LNCAP (cell line): ENCODE data around the gene GPR4.

ENCODE experiments used
- CTCF ChIP-seq: fragments of 450-650 bp; IDR thresholded peaks from 2 replicates; pipeline ENCODE4 v1.5.1; 2017; ENCODE audit warnings: mild to moderate bottlenecking

The GPR4 gene

DNA sequence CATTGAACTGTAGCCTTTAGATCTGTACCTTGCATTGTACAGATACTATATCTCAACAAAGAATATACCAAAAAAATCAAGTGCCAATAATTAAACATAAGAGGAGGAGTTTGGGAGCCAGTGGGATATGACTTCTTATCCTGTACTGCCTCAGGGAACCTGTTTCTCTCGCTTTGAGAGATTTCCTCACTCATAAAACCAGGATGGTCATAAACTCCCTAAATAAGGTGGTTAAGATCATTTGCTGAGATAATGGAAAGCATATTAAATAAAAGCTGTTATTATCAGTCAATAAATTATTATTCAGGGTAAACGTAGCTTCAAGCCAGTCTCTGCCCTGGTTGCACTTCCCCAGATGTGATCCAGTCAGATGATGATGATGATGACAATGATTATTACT is 34.4 kb downstream of the GPR4 start:
- TF ChIP-seq CTCF: no peak

- no peak for TF ChIP-seq CTCF
These were observed 37.8 kb downstream of the GPR4 start for GRCh38 chr19:45564131-45564780.

- no peak for TF ChIP-seq CTCF
These were observed 41.3 kb downstream of the GPR4 start for GRCh38 chr19:45560686-45561085.

DNA sequence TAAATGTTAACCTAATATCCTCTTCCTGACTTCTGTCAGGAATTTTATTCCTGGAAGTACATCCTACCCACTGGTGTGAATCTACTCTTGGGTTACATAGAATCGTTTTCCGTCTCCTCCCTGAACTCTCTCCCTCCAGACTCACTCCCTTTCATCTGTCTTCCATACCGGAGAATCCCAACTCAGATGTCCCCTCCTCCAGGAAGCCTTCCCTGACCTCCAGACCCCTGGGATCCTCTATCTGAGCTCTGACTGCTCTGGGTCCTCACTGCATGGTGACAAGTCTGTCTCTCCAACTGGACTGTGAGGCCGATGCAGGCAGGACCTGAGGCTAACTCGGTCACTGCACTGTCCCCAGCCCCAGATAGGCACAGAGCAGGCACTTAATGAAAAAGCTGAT is 42.0 kb downstream of the GPR4 start:
- TF ChIP-seq CTCF: no peak

DNA sequence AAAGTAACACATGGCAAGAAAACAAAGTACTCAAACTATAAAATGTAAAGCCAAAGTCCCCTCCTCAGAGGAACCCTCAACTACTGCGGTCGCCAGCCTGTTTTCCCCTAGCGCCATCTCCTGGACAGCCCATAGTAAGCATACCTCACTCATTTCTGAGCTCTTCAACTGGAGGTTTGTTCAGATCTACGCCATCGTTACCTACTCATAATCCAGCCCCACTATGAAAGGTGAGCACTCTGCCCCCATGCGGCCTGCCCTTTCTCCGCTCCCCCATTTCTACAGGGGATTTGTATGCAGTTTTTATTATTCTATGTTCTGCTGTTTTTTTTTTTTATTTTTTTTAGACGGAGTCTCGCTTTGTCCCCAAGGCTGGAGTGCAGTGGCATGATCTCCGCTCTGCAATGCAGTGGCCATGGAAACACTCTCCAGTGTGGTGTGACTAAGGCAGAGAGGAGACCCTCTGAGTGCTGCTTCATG is 43.6 kb downstream of the GPR4 start:
- TF ChIP-seq CTCF: peak; percentile 33; the same call in 1 of the 2 replicates

DNA sequence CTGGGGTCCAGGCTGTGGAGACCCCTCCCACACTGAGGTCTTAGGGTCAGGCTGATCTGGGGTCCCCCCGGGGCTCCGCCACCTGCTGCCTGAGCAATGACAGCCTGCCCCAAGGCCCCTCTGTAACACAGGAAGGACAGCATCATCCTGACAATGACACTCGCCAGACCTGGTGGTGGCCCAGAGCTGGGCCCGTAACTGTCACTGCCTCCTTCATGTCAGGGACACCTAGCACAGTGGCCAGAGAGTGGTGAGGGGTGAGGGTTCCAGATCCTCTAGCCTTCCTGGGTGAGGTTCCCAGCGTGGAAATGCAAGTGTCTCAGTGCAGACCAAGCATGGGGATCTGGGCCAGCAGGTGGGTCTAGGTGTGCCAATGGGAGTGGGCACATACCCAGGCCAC is 45.2 kb downstream of the GPR4 start:
- no peak for TF ChIP-seq CTCF

GRCh38 chr19:45554481-45554880 is 47.5 kb downstream of the GPR4 start:
- no peak for TF ChIP-seq CTCF

DNA sequence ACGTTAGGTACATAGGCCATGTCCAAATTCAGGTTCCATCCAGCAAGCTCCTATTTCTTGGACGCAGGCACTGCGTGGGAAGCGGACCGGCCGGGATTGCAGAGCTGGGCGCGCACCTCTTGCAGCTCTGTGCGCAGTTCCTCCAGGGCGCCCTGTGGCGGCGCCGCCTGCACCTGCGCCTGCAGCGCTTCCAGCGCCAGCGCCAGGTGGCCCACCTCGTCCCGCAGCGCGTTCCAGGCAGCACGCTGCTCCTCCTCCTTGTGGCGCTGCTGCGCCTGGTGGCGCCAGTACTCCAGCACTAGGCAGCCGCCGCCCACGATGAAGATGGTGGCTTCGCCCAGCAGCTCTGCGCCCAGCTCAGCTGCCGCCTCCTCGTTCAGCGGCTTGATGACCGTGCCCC is 48.5 kb downstream of the GPR4 start:
- TF ChIP-seq CTCF: no peak
